ENCODE data around the gene CCNY. TPM values are rescaled to one million over a fixed set of nuclear protein-coding genes. Genes with fewer than 3 reads are reported as not detected.
A peak's percentile ranks its signal among the peaks of the same experiment; 100 is the strongest.

CCNY gene
- total and polyA plus RNA-seq, 2 donors (not counting 1 experiment from before 2014, with no cell fraction given) = 34.1 to 64.9 TPM

- peak overlapping the region; percentile 41 for H3K27ac Mint-ChIP-seq
- no peak for DNase-seq
Measured at GRCh38 chr10:35552650-35553342, 216.5 kb downstream of the CCNY start.

GRCh38 chr10:35554036-35554435 is 217.7 kb downstream of the CCNY start:
- Histone ChIP-seq H4K20me1 (ENCODE audit: control insufficient read depth, insufficient read depth, low read length, poor library complexity, severe bottlenecking) (no peaks in the 10 kb centered on the region), H3K27me3 (replicated peaks in 1 of 4; ENCODE audit: control extremely low read depth in 1 of 4, control insufficient read depth in 3 of 4, insufficient read depth in 4 of 4, low read length in 3 of 4) (no peaks in the 10 kb centered on the region), H3K27ac (ENCODE audit: low read length in 2 of 2) (peak overlapping the region in 1 of 2 donors; percentile 60), H3K79me2 (ENCODE audit: control insufficient read depth, insufficient read depth, low read length) (no peaks in the 10 kb centered on the region), H3K4me2 (replicated peaks; ENCODE audit: low read depth, low read length, poor library complexity, severe bottlenecking) (peak overlapping the region; percentile 59), H3K4me3 (ENCODE audit: control extremely low read depth in 1 of 5, extremely low read depth in 1 of 5, insufficient read depth in 1 of 5, low read depth in 2 of 5, low read length in 4 of 5) (no peak overlapping the region), H3K9ac (ENCODE audit: low read length) (peak overlapping the region; percentile 13), H3K4me1 (ENCODE audit: control insufficient read depth in 2 of 2, insufficient read depth in 2 of 2, low read length in 2 of 2) (peaks cover 19 to 22% of the 10 kb centered on the region in 2 donors), H3K9me3 (ENCODE audit: control extremely low read depth in 1 of 3, control insufficient read depth in 2 of 3, insufficient read depth in 1 of 3, low read length in 2 of 3) (no peaks in the 10 kb centered on the region), H3K36me3 (replicated peaks in 1 of 2; ENCODE audit: control extremely low read depth in 1 of 2, control insufficient read depth in 1 of 2, extremely low read depth in 1 of 2, insufficient read depth in 2 of 2, low read length in 1 of 2) (peaks cover 0 to 17% of the 10 kb centered on the region in 2 experiments), H2AFZ (ENCODE audit: insufficient read depth, low read depth, low read length, poor library complexity, severe bottlenecking) (no peak overlapping the region)
- DNase-seq = no peak
- no peak for ATAC-seq (ENCODE audit: low read depth)
- no peak overlapping the region for H3K27ac Mint-ChIP-seq
- intact Hi-C loops (cut with micrococcal nuclease) = no loop called here
- no peak for TF ChIP-seq EZH2 (IDR thresholded peaks at IDR 0.05; ENCODE audit: borderline replicate concordance, insufficient read depth, low read depth, low read length, poor library complexity, severe bottlenecking)
- TF ChIP-seq, protein P1, sequence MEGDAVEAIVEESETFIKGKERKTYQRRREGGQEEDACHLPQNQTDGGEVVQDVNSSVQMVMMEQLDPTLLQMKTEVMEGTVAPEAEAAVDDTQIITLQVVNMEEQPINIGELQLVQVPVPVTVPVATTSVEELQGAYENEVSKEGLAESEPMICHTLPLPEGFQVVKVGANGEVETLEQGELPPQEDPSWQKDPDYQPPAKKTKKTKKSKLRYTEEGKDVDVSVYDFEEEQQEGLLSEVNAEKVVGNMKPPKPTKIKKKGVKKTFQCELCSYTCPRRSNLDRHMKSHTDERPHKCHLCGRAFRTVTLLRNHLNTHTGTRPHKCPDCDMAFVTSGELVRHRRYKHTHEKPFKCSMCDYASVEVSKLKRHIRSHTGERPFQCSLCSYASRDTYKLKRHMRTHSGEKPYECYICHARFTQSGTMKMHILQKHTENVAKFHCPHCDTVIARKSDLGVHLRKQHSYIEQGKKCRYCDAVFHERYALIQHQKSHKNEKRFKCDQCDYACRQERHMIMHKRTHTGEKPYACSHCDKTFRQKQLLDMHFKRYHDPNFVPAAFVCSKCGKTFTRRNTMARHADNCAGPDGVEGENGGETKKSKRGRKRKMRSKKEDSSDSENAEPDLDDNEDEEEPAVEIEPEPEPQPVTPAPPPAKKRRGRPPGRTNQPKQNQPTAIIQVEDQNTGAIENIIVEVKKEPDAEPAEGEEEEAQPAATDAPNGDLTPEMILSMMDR (IDR thresholded peaks at IDR 0.05) = no peak
- H3K27me3 Mint-ChIP-seq = no peaks in the 10 kb centered on the region
- H3K9me3 Mint-ChIP-seq (ENCODE audit: insufficient read depth) = no peaks in the 10 kb centered on the region
- POLR2A ChIA-PET = no interaction called here
- 90% methylated on average over 2 of the region's 2 CpGs for WGBS (ENCODE audit: insufficient coverage)
- no peak overlapping the region for H3K4me3 Mint-ChIP-seq
- H3K4me1 Mint-ChIP-seq = peaks cover 34% of the 10 kb centered on the region
- CTCF ChIA-PET = interaction anchor here (1.6 to 3.5 kb wide), 2 partner anchors 9 to 12 kb away, joined by 3 to 23 read pairs; no protein-coding TSS in a partner anchor

More at GRCh38 chr10:35552650-35553342, 216.5 kb downstream of the CCNY start:
- peaks cover 19 to 22% of the 10 kb centered on the region in 2 donors for H3K4me1 ChIP-seq (ENCODE audit: control insufficient read depth in 2 of 2, insufficient read depth in 2 of 2, low read length in 2 of 2)
- H3K4me3 ChIP-seq (ENCODE audit: control extremely low read depth in 1 of 5, extremely low read depth in 1 of 5, insufficient read depth in 1 of 5, low read depth in 2 of 5, low read length in 4 of 5) = no peak overlapping the region
- H3K36me3 ChIP-seq (replicated peaks in 1 of 2; ENCODE audit: control extremely low read depth in 1 of 2, control insufficient read depth in 1 of 2, extremely low read depth in 1 of 2, insufficient read depth in 2 of 2, low read length in 1 of 2) = peaks cover 0 to 13% of the 10 kb centered on the region in 2 experiments
- H3K9me3 ChIP-seq (ENCODE audit: control extremely low read depth in 1 of 3, control insufficient read depth in 2 of 3, insufficient read depth in 1 of 3, low read length in 2 of 3) = no peaks in the 10 kb centered on the region
- intact Hi-C loops (cut with micrococcal nuclease) = no loop called here
- H3K27me3 ChIP-seq (replicated peaks in 1 of 4; ENCODE audit: control extremely low read depth in 1 of 4, control insufficient read depth in 3 of 4, insufficient read depth in 4 of 4, low read length in 3 of 4) = no peaks in the 10 kb centered on the region
- ATAC-seq (ENCODE audit: low read depth) = no peak
- H3K27ac ChIP-seq (ENCODE audit: low read length in 2 of 2) = no peak overlapping the region
- H2AFZ ChIP-seq (ENCODE audit: insufficient read depth, low read depth, low read length, poor library complexity, severe bottlenecking) = no peak overlapping the region
- peaks cover 34% of the 10 kb centered on the region for H3K4me1 Mint-ChIP-seq
- ChIA-PET CTCF (interaction anchor here (3.5 kb wide), 1 partner anchor 10 kb away, joined by 23 read pairs; no protein-coding TSS in a partner anchor), POLR2A (no interaction called here)
- H3K27me3 Mint-ChIP-seq = no peaks in the 10 kb centered on the region
- H3K4me3 Mint-ChIP-seq = no peak overlapping the region
- H3K9me3 Mint-ChIP-seq (ENCODE audit: insufficient read depth) = no peaks in the 10 kb centered on the region
- WGBS (ENCODE audit: insufficient coverage) = 99% methylated on average over 6 of the region's 7 CpGs
- no peak overlapping the region for H3K9ac ChIP-seq (ENCODE audit: low read length)
- TF ChIP-seq, protein P1 (IDR thresholded peaks at IDR 0.05) = no peak
- no peak for TF ChIP-seq EZH2 (IDR thresholded peaks at IDR 0.05; ENCODE audit: borderline replicate concordance, insufficient read depth, low read depth, low read length, poor library complexity, severe bottlenecking)
- H3K79me2 ChIP-seq (ENCODE audit: control insufficient read depth, insufficient read depth, low read length) = no peaks in the 10 kb centered on the region
- H4K20me1 ChIP-seq (ENCODE audit: control insufficient read depth, insufficient read depth, low read length, poor library complexity, severe bottlenecking) = no peaks in the 10 kb centered on the region
- H3K4me2 ChIP-seq (replicated peaks; ENCODE audit: low read depth, low read length, poor library complexity, severe bottlenecking) = no peak overlapping the region
